ENCODE results near the gene SPTBN5. TPM values are rescaled to one million over a fixed set of nuclear protein-coding genes. Genes with fewer than 3 reads are reported as not detected.

Gene SPTBN5
- total RNA-seq, 1 experiment from 2014 or later: 2.5 TPM

DNA sequence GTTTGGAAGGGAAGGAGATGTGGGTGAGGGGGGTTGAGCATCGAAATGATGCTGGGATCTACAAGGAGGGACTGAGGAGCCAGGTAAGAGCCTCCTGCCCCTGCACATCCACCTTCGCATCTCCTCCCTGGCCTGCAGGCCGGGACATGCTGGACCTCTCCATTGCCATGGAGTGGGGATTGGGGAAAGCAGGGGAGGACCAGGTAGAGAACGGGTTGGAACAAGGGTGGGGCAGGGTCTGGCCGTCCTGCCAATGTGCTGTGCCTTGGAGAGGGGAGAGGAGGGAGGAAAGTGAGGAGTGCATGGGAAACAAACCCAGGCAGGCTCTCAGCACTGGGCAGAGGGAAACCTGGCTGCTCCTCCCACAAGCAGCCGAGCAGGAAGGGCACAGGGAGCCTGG lies 44.6 kb downstream of the SPTBN5 start:
- Mint-ChIP-seq H3K4me3 (ENCODE audit: unreplicated experiment) (no peak overlapping the region), H3K9me3 (ENCODE audit: unreplicated experiment) (no peaks in the 10 kb centered on the region), H3K36me3 (ENCODE audit: insufficient read depth, unreplicated experiment) (peaks cover 12% of the 10 kb centered on the region), H3K27ac (ENCODE audit: unreplicated experiment) (no peak overlapping the region), H3K4me1 (ENCODE audit: low read depth, unreplicated experiment) (no peaks in the 10 kb centered on the region), H3K27me3 (ENCODE audit: insufficient read depth, unreplicated experiment) (no peaks in the 10 kb centered on the region)
- no TSS peak for BruUV-seq (replicated peaks)
- Histone ChIP-seq H3K4me3 (ENCODE audit: low read depth, low read length) (no peak overlapping the region), H3K27me3 (replicated peaks; ENCODE audit: control insufficient read depth, insufficient read depth, low read length) (no peaks in the 10 kb centered on the region), H3K9me3 (no peaks in the 10 kb centered on the region), H3K36me3 (ENCODE audit: control insufficient read depth, insufficient read depth, low read length) (no peaks in the 10 kb centered on the region), H3K4me1 (no peaks in the 10 kb centered on the region)
- intact Hi-C loops (cut with micrococcal nuclease; ENCODE audit: unreplicated experiment): no loop called here
- CTCF ChIA-PET: no interaction called here
- POLR2A ChIA-PET: no interaction called here
- DNase-seq: no peak
- TF ChIP-seq, protein P1, sequence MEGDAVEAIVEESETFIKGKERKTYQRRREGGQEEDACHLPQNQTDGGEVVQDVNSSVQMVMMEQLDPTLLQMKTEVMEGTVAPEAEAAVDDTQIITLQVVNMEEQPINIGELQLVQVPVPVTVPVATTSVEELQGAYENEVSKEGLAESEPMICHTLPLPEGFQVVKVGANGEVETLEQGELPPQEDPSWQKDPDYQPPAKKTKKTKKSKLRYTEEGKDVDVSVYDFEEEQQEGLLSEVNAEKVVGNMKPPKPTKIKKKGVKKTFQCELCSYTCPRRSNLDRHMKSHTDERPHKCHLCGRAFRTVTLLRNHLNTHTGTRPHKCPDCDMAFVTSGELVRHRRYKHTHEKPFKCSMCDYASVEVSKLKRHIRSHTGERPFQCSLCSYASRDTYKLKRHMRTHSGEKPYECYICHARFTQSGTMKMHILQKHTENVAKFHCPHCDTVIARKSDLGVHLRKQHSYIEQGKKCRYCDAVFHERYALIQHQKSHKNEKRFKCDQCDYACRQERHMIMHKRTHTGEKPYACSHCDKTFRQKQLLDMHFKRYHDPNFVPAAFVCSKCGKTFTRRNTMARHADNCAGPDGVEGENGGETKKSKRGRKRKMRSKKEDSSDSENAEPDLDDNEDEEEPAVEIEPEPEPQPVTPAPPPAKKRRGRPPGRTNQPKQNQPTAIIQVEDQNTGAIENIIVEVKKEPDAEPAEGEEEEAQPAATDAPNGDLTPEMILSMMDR (IDR thresholded peaks at IDR 0.05; ENCODE audit: insufficient read depth in 1 of 2, low read depth in 1 of 2, low read length in 1 of 2, severe bottlenecking in 1 of 2, unreplicated experiment in 1 of 2): no peak

DNA sequence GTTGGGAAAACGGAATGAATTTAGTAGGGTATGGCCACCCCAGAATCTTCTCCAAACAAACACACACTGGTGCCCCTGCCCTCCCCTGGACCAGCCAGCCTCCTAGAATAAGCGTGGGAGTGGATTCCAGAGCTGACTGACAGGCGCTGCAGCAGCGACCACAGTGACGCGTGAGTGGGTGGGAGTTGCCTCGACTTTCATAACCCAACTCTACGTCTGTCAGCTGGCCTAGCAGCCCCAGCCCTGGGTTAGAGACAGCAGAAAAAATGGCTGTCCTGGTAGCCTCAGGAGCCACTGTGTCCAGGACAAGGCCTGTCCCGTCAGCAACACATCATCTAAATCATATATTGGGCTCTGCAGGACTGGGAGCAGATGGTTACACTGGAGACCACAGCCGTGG lies 45.2 kb downstream of the SPTBN5 start:
- peaks cover 6% of the 10 kb centered on the region for H3K36me3 Mint-ChIP-seq (ENCODE audit: insufficient read depth, unreplicated experiment)
- no TSS peak for BruUV-seq (replicated peaks)
- Histone ChIP-seq H3K4me3 (ENCODE audit: low read depth, low read length) (no peak overlapping the region), H3K36me3 (ENCODE audit: control insufficient read depth, insufficient read depth, low read length) (no peaks in the 10 kb centered on the region; the same call in 1 of the 2 replicates), H3K9me3 (no peaks in the 10 kb centered on the region), H3K4me1 (no peaks in the 10 kb centered on the region), H3K27me3 (replicated peaks; ENCODE audit: control insufficient read depth, insufficient read depth, low read length) (no peaks in the 10 kb centered on the region)
- intact Hi-C loops (cut with micrococcal nuclease; ENCODE audit: unreplicated experiment): no loop called here
- TF ChIP-seq, protein P1 (IDR thresholded peaks at IDR 0.05; ENCODE audit: insufficient read depth in 1 of 2, low read depth in 1 of 2, low read length in 1 of 2, severe bottlenecking in 1 of 2, unreplicated experiment in 1 of 2): no peak
- no peaks in the 10 kb centered on the region for H3K4me1 Mint-ChIP-seq (ENCODE audit: low read depth, unreplicated experiment)
- no peaks in the 10 kb centered on the region for H3K9me3 Mint-ChIP-seq (ENCODE audit: unreplicated experiment)
- ChIA-PET CTCF (interaction anchor here (0.6 kb wide), 1 partner anchor 361 kb away, joined by 3 read pairs; no protein-coding TSS in a partner anchor), POLR2A (no interaction called here)
- DNase-seq: no peak
- H3K27me3 Mint-ChIP-seq (ENCODE audit: insufficient read depth, unreplicated experiment): no peaks in the 10 kb centered on the region
- H3K27ac Mint-ChIP-seq (ENCODE audit: unreplicated experiment): no peak overlapping the region
- no peak overlapping the region for H3K4me3 Mint-ChIP-seq (ENCODE audit: unreplicated experiment)

DNA sequence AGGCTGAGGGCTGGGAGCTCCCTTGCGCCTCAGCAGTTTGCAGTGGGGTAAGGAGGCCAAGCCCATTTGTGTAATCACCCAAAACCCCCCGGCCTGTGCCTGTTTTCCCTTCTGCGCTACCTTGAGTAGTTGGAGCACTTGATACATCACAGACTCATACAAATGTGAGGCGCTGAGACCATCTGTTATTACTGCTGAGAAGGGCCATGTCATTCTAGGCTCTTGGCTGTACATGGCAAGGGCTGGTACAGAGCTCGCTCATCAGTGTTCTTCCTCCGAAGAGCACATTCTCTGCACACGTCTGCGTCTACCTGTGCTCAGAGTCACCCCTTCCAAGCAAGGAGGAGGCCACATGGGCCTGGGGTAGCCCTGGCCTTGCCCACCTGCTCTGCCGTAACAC lies 45.9 kb downstream of the SPTBN5 start:
- Histone ChIP-seq H3K36me3 (ENCODE audit: control insufficient read depth, insufficient read depth, low read length) (no peaks in the 10 kb centered on the region; the same call in 1 of the 2 replicates), H3K4me3 (ENCODE audit: low read depth, low read length) (no peak overlapping the region), H3K4me1 (no peaks in the 10 kb centered on the region), H3K27me3 (replicated peaks; ENCODE audit: control insufficient read depth, insufficient read depth, low read length) (no peaks in the 10 kb centered on the region), H3K9me3 (no peaks in the 10 kb centered on the region)
- BruUV-seq (replicated peaks): no TSS peak
- Mint-ChIP-seq H3K27ac (ENCODE audit: unreplicated experiment) (no peak overlapping the region), H3K36me3 (ENCODE audit: insufficient read depth, unreplicated experiment) (peaks cover 6% of the 10 kb centered on the region), H3K27me3 (ENCODE audit: insufficient read depth, unreplicated experiment) (no peaks in the 10 kb centered on the region), H3K4me1 (ENCODE audit: low read depth, unreplicated experiment) (no peaks in the 10 kb centered on the region), H3K9me3 (ENCODE audit: unreplicated experiment) (no peaks in the 10 kb centered on the region), H3K4me3 (ENCODE audit: unreplicated experiment) (no peak overlapping the region)
- intact Hi-C loops (cut with micrococcal nuclease; ENCODE audit: unreplicated experiment): no loop called here
- CTCF ChIA-PET: interaction anchor here (0.6 kb wide), 1 partner anchor 362 kb away, joined by 3 read pairs; no protein-coding TSS in a partner anchor
- DNase-seq: no peak
- POLR2A ChIA-PET: no interaction called here
- TF ChIP-seq, protein P1 (IDR thresholded peaks at IDR 0.05; ENCODE audit: insufficient read depth in 1 of 2, low read depth in 1 of 2, low read length in 1 of 2, severe bottlenecking in 1 of 2, unreplicated experiment in 1 of 2): no peak

Measured in Caco-2 (cell line).